Neural cell (in vitro differentiated cells): ENCODE results near the gene THBS2.

Experiments used
- EP300 ChIP-seq: fragments of 450-650 bp; conservative IDR thresholded peaks from 2 replicates; pipeline ENCODE4 v1.6.1; 2014; ENCODE audit warnings: antibody characterized with exemption, mild to moderate bottlenecking, moderate library complexity; ENCODE audit not compliant: poor library complexity, severe bottlenecking
- EZH2 ChIP-seq: fragments of 200-600, 300-800 bp; shearing (Covaris generic), sonication (generic); IDR thresholded peaks from 2 replicates; pipeline ENCODE4 v1.6.1; 2014; ENCODE audit warnings: antibody characterized with exemption, low read length, borderline replicate concordance, mild to moderate bottlenecking; ENCODE audit not compliant: insufficient read depth, poor library complexity, severe bottlenecking
- MXI1 ChIP-seq: fragments of 450-650 bp; conservative IDR thresholded peaks from 2 replicates; pipeline ENCODE4 v1.6.1; 2014; ENCODE audit warnings: antibody characterized with exemption, mild to moderate bottlenecking; ENCODE audit not compliant: poor library complexity, severe bottlenecking
- POLR2AphosphoS5 ChIP-seq: IDR thresholded peaks from 2 replicates; pipeline ENCODE4 v1.6.1; 2012
- RAD21 ChIP-seq: fragments of 450-650 bp; conservative IDR thresholded peaks from 2 replicates; pipeline ENCODE4 v1.6.1; 2014; ENCODE audit warnings: antibody characterized with exemption, mild to moderate bottlenecking, moderate library complexity
- TAF1 ChIP-seq: IDR thresholded peaks from 2 replicates; pipeline ENCODE4 v1.6.1; 2012; ENCODE audit warnings: low read depth
- TF ChIP-seq, protein P1 (sequence below): fragments of 450-650 bp; IDR thresholded peaks from 2 replicates; pipeline ENCODE4 v1.5.1; 2014; ENCODE audit warnings: antibody characterized with exemption, mild to moderate bottlenecking, moderate library complexity; ENCODE audit not compliant: poor library complexity, severe bottlenecking
- TF ChIP-seq, protein P2 (sequence below): IDR thresholded peaks from 2 replicates; pipeline ENCODE4 v1.6.1; 2012; ENCODE audit warnings: borderline replicate concordance

DNA sequence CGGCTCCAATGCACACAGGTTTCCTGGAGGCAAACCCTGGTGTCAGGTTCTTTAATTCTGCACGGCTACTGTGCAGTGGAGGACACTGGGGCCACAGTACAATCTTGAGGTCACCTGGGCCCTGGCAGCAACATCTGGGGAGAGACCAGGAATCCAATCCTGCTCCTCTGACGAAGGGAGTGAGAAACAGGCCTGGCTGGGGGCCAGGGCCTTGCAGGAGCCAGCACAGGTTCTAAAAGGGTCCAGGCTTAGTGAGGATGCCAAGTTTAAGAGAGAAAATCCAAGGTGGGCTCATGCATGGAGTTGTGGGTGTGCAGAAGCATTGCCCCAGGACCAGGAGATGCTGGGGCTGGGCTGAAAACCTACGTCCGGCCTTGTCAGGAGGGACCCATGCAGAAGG, 12.6 kb upstream of the THBS2 start:
- TF ChIP-seq, protein P1, sequence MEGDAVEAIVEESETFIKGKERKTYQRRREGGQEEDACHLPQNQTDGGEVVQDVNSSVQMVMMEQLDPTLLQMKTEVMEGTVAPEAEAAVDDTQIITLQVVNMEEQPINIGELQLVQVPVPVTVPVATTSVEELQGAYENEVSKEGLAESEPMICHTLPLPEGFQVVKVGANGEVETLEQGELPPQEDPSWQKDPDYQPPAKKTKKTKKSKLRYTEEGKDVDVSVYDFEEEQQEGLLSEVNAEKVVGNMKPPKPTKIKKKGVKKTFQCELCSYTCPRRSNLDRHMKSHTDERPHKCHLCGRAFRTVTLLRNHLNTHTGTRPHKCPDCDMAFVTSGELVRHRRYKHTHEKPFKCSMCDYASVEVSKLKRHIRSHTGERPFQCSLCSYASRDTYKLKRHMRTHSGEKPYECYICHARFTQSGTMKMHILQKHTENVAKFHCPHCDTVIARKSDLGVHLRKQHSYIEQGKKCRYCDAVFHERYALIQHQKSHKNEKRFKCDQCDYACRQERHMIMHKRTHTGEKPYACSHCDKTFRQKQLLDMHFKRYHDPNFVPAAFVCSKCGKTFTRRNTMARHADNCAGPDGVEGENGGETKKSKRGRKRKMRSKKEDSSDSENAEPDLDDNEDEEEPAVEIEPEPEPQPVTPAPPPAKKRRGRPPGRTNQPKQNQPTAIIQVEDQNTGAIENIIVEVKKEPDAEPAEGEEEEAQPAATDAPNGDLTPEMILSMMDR, result no peak
- TF ChIP-seq EP300 (no peak), EZH2 (no peak), POLR2AphosphoS5 (no peak), MXI1 (no peak), TAF1 (no peak), RAD21 (no peak)
- TF ChIP-seq, protein P2, sequence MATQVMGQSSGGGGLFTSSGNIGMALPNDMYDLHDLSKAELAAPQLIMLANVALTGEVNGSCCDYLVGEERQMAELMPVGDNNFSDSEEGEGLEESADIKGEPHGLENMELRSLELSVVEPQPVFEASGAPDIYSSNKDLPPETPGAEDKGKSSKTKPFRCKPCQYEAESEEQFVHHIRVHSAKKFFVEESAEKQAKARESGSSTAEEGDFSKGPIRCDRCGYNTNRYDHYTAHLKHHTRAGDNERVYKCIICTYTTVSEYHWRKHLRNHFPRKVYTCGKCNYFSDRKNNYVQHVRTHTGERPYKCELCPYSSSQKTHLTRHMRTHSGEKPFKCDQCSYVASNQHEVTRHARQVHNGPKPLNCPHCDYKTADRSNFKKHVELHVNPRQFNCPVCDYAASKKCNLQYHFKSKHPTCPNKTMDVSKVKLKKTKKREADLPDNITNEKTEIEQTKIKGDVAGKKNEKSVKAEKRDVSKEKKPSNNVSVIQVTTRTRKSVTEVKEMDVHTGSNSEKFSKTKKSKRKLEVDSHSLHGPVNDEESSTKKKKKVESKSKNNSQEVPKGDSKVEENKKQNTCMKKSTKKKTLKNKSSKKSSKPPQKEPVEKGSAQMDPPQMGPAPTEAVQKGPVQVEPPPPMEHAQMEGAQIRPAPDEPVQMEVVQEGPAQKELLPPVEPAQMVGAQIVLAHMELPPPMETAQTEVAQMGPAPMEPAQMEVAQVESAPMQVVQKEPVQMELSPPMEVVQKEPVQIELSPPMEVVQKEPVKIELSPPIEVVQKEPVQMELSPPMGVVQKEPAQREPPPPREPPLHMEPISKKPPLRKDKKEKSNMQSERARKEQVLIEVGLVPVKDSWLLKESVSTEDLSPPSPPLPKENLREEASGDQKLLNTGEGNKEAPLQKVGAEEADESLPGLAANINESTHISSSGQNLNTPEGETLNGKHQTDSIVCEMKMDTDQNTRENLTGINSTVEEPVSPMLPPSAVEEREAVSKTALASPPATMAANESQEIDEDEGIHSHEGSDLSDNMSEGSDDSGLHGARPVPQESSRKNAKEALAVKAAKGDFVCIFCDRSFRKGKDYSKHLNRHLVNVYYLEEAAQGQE, result no peak
